CD4-positive, alpha-beta T cell treated with Interleukin-6 for 4 hours (primary cell): Measurements from ENCODE around the gene HIF1A.
"Not testable (repeated sequence)": the region's sequence is repeated elsewhere in the genome, so short reads cannot be mapped to it uniquely, and the experiment has no call there.

Experiments
- DNase-seq: peaks from one replicate; pipeline ENCODE4 v3.0.0-alpha.2; 2020; ENCODE audit warnings: mixed read lengths

HIF1A gene

DNA sequence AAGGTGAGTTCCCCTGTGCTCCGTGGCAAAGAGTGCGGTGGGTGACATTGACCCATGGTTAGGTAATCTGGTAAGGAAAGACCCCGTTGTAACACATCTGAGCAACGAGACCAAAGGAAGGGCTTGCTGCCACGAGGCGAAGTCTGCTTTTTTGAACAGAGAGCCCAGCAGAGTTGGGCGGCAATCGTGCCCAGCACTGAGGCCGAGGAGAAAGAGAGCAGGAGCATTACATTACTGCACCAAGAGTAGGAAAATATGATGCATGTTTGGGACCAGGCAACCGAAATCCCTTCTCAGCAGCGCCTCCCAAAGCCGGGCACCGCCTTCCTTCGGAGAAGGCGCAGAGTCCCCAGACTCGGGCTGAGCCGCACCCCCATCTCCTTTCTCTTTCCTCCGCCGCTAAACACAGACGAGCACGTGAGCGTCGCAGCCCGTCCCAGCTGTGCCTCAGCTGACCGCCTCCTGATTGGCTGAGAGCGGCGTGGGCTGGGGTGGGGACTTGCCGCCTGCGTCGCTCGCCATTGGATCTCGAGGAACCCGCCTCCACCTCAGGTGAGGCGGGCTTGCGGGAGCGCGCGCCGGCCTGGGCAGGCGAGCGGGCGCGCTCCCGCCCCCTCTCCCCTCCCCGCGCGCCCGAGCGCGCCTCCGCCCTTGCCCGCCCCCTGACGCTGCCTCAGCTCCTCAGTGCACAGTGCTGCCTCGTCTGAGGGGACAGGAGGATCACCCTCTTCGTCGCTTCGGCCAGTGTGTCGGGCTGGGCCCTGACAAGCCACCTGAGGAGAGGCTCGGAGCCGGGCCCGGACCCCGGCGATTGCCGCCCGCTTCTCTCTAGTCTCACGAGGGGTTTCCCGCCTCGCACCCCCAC lies at the start of gene HIF1A:
Gene HIF1A, plus strand, starts transcription at position 684 of the 865 bp plus-strand sequence. CDS start 292 bp downstream, outside the sequence.
- peak; percentile 97 for DNase-seq

GRCh38 chr14:61646366-61647116 lies 48.8 kb upstream of the HIF1A start:
- no peak for DNase-seq

DNA sequence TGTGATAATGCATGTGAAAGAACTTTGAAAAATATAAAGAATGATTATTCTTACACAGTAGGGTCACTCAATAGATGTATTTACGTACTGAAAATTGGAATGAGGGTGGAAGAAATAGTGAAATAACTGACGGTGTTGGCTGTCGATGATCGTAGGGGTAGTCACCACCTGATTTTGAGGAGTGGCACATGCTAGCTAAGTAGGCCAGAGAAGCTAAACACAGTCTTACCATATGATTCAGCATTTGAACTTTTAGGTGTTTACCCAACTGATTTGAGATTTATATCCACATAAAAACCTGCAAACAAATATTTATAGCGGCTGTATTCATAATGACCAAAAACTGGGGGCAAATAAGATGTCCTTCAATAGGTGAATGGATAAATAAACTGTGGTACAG lies 47.6 kb upstream of the HIF1A start:
- DNase-seq, result no peak

- DNase-seq, result no peak
These were observed 46.9 kb upstream of the HIF1A start for GRCh38 chr14:61648377-61648776.

GRCh38 chr14:61649283-61649682 lies 46.0 kb upstream of the HIF1A start:
- no peak for DNase-seq

DNA sequence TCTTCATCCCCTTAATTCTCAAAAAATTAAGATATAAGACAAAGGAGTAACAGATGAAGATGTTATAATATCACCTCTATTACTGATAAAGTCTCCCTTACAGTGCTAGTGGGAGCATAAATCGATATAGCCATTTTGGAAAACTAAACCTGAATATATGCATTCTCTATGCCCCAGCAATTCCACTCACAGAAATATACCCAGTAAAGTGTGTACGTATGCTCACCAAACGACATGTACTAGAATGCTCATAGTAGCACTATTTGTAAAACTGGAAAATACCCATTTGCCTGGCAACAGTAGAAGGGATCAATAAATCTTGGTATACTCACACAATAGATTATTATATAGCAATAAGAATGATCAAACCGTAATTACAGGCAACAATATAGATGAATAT lies 44.0 kb upstream of the HIF1A start:
- DNase-seq, result no peak

DNA sequence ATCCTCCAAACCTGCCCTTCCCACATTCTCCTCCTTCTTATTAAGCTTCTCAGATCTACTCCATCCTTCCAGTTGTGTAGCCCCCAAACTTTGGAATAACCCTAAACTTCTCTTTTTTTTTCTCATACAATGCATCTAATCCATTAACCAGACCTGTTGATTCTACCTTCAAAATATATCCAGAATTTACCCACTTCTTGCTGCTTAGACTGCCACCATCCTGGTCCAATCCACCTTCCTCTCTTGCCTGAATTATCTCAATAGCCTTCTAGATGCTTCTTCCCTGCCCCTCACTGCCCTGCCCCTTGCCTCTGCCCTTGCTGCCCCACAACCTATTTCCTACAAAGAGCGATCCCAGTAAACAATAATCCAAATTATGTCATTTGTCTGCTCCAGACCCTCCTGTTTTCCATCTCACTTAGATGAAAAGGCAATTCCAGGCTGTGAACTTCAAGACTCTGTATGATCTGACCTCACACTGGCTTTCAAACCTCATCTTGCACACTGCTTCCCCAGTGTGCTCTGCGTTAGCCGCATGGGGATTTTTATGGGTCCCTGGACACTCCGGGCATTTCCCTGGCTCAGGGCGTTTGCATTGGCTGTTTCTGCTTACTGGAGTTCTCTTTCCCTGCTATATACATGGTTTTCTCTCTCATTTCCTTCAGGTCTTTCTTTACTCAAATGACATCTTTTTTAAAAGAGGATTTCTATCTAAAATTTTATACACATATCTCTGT lies 42.6 kb upstream of the HIF1A start:
- DNase-seq, result no peak

DNA sequence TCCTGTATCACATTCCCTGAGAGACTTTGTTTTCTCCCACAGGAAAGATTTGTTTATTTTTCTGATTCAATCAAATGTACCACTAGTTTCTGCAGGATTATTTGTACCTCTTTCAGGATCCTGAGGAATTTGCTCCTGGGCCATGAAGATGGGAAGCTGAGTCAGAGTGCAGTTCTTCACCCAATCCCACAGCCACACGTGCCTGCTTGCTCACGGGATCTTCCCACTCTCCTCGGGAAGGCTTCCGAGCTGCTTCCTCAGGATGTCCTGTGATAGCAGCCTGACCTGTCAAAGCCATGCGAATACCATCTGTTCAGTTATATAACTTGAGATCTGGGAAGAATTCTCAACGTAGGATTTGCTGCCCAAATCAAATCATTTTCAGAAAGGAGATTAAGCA lies 41.8 kb upstream of the HIF1A start:
- DNase-seq, result no peak

- no peak for DNase-seq
These were observed 41.3 kb upstream of the HIF1A start for GRCh38 chr14:61654026-61654425.

DNA sequence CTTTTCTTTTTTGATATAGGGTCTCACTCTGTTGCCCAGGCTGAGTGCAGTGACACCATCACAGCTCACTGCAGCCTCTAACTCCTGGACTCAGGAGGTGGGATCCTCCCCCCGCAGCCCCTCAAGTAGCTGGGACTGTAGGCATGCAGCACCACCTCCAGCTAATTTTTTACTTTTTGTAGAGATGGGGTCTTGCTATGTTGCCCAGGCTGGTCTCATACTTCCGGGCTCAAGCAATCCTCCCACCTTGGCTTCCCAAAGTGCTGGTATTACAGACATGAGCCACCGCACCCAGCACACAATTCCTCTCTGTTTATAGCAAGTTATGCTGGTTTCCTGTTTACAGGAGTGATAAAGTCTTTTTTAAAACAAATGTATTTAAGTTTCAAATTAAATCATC lies 39.5 kb upstream of the HIF1A start:
- DNase-seq, result no peak

DNA sequence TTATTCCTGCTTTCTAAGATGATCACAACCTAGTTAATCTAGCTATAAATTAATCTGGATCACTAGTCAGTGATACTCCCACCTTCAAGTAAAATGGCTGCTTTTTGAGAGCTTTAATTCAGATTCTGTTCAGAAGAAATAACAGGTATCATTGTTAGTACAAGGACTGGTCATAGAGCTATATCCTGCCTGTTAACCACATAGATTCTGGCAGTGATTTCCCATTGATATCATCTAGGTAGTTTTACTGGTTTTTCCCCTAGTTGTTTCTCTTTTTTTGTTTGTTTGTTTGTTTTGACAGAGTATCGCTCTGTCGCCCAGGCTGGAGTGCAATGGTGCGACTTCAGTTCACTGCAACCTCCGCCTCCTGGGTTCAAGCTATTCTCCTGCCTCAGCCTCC lies 39.0 kb upstream of the HIF1A start:
- no peak for DNase-seq

DNA sequence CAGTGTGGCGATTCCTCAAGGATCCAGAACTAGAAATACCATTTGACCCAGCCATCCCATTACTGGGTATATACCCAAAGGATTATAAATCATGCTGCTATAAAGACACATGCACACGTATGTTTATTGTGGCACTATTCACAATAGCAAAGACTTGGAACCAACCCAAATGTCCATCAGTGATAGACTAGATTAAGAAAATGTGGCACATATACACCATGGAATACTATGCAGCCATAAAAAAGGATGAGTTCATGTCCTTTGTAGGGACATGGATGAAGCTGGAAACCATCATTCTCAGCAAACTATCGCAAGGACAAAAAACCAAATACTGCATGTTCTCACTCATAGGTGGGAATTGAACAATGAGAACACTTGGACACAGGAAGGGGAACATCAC lies 37.2 kb upstream of the HIF1A start:
- not testable (repeated sequence) for DNase-seq

- DNase-seq, result no peak
These were observed 35.7 kb upstream of the HIF1A start for GRCh38 chr14:61659582-61659981.

- no peak for DNase-seq
These were observed 33.6 kb upstream of the HIF1A start for GRCh38 chr14:61661471-61662400.

- peak; percentile 61 for DNase-seq
These were observed 32.6 kb upstream of the HIF1A start for GRCh38 chr14:61662437-61663311.

DNA sequence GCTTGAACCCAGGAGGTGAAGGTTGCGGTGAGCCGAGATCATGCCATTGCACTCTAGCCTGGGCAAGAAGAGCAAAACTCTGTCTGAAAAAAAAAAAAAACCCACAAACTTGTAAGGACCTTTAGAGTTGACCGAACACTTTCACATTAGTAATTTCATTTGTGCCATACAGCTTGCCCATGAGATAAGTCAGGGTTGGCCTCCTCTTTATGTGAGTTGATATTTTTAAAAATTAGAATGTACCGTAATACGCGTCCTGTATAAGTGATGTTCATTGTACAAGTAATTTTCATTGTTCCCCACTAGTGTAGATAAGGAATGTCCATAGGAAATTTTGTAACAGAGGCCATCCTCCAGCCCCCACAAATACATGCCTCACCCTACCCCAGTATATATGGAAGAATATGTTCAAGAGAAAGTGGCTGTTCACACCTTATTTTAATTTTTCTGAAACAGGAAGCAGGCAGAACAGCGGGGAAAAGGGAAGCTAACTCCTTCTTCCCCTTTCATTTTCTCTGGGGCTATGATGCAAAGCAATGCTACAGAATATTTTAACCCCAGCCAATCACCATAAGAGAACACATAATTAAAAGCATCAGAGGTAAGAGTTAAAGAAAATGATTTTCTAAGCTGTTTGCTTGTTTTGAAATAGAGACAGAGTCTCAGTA lies 31.9 kb upstream of the HIF1A start:
- DNase-seq, result no peak

DNA sequence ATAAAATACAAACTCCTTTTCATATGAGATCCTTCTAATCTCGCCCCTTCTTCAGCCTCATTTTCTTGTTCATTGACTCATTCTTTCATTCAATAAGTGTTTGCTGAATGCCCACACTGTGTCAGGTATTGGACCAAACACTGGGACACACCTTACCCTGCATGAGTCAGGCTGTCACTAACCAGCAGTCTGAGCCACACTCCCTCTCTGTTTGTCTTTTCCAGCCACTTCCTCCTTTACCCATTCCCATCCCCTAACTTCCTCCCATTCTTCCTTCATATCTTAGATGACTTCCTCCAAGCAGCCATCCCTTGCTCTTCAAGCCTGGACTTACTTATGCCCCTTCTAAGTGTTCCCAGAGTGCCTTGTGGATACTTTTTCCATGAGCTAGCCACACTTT lies 27.0 kb upstream of the HIF1A start:
- DNase-seq, result peak; percentile 43

- DNase-seq, result no peak
These were observed 24.7 kb upstream of the HIF1A start for GRCh38 chr14:61670576-61670975.

- peak; percentile 47 for DNase-seq
These were observed 24.2 kb upstream of the HIF1A start for GRCh38 chr14:61671082-61671481.

DNA sequence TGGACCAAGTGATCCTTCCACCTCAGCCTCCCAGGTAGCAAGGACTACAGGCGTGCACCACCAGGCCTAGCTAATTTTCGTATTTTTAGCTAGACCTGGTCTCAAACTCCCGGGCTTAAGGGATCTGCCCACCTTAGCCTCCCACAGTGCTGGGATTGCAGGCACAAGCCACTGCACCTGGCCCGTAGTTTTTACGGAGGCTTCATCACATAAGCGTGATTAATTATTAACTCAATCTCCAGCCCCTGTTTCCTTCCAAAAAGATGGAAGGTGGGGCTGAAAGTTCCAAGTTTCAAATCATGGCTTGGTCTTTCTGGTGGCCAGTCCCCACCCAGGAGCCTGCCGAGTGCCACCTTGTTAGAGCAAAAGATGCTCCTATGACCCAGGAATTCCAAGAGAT lies 22.5 kb upstream of the HIF1A start:
- DNase-seq, result no peak

DNA sequence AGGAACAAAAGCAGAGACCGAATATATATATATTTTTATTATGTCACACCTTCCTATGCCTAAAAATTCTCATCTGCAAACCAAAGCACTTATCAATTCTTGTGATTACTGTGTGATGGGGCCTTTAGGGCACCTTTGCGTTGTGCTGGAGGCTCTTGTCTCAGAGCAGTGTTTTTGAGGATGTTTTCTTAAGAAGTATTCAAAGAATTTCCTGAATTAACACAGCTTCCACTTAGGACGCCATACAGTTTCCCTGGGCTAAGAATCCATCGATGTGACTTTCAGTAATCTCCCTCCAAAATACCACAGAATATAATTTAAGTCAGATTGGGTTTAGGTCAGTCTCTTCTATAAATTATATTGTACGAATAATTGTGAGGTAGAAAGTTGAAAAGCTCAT lies 22.0 kb upstream of the HIF1A start:
- no peak for DNase-seq
